GM23338 (cell line): ENCODE results near the gene GYPC. TPM values are rescaled to one million over a fixed set of nuclear protein-coding genes. Genes with fewer than 3 reads are reported as not detected.

Experiments used
- ATAC-seq: fragments of 200-7000 bp; cut with Tn5 transposase; 3 replicates; pipeline ENCODE4 v1.9.1; 2020
- DNase-seq: peaks from one replicate; pipeline ENCODE4 v3.0.0-alpha.2; 2015; ENCODE audit warnings: low spot score
- H2AFZ ChIP-seq: fragments of 200-600 bp; sonication (generic); 2 replicates; pipeline ENCODE4 v1.8.0; 2016; ENCODE audit warnings: antibody characterized with exemption, mild to moderate bottlenecking, moderate library complexity
- H3F3A ChIP-seq: fragments of 200-600 bp; sonication (generic); replicated peaks from 2 replicates; pipeline ENCODE4 v1.8.0; 2017; ENCODE audit warnings: antibody characterized with exemption, mixed run types, low read depth
- H3K27ac ChIP-seq: fragments of 200-600 bp; sonication (generic); 2 replicates; pipeline ENCODE4 v1.6.1; 2016; ENCODE audit warnings: low read depth
- H3K27me3 ChIP-seq: fragments of 200-600 bp; sonication (generic); 2 replicates; pipeline ENCODE4 v1.8.0; 2016; ENCODE audit warnings: mild to moderate bottlenecking, mixed run types, moderate library complexity; ENCODE audit not compliant: insufficient read depth
- H3K36me3 ChIP-seq: fragments of 200-600 bp; sonication (generic); 2 replicates; pipeline ENCODE4 v1.8.0; 2016; ENCODE audit warnings: mild to moderate bottlenecking; ENCODE audit not compliant: insufficient read depth
- H3K4me1 ChIP-seq: fragments of 200-600 bp; sonication (generic); 2 replicates; pipeline ENCODE4 v1.8.0; 2016; ENCODE audit warnings: mild to moderate bottlenecking, moderate library complexity; ENCODE audit not compliant: insufficient read depth
- H3K4me2 ChIP-seq: fragments of 200-600 bp; sonication (generic); 2 replicates; pipeline ENCODE4 v1.7.1; 2017; ENCODE audit warnings: mixed run types
- H3K4me3 ChIP-seq: fragments of 200-600 bp; sonication (generic); 2 replicates; pipeline ENCODE4 v1.6.1; 2016; ENCODE audit warnings: mixed run types
- H3K79me2 ChIP-seq: fragments of 200-600 bp; sonication (generic); replicated peaks from 2 replicates; pipeline ENCODE4 v1.8.0; 2017; ENCODE audit warnings: mild to moderate bottlenecking; ENCODE audit not compliant: insufficient read depth
- H3K9me2 ChIP-seq: fragments of 200-600 bp; sonication (generic); 2 replicates; pipeline ENCODE4 v1.8.0; 2017; ENCODE audit not compliant: insufficient read depth
- H4K20me1 ChIP-seq: fragments of 200-600 bp; sonication (generic); replicated peaks from 2 replicates; pipeline ENCODE4 v1.8.0; 2017; ENCODE audit warnings: mild to moderate bottlenecking; ENCODE audit not compliant: insufficient read depth
- H3K27ac Mint-ChIP-seq: 2 replicates; pipeline ENCODE4 v1.8.0; 2020; ENCODE audit warnings: inconsistent platforms, mild to moderate bottlenecking, moderate library complexity, mixed read lengths
- H3K27me3 Mint-ChIP-seq: 3 replicates; pipeline ENCODE4 v1.8.0; 2022; ENCODE audit warnings: low read depth, mild to moderate bottlenecking, moderate library complexity, mixed read lengths, inconsistent platforms; ENCODE audit not compliant: insufficient read depth, poor library complexity
- H3K36me3 Mint-ChIP-seq: 3 replicates; pipeline ENCODE4 v1.8.0; 2021; ENCODE audit warnings: low read depth, mild to moderate bottlenecking, inconsistent platforms, moderate library complexity, mixed read lengths
- H3K4me1 Mint-ChIP-seq: 3 replicates; pipeline ENCODE4 v1.8.0; 2020; ENCODE audit warnings: mild to moderate bottlenecking, inconsistent platforms, mixed read lengths
- H3K4me3 Mint-ChIP-seq: 3 replicates; pipeline ENCODE4 v1.8.0; 2021; ENCODE audit warnings: moderate library complexity, mild to moderate bottlenecking, inconsistent platforms, mixed read lengths
- H3K9me3 Mint-ChIP-seq: 3 replicates; pipeline ENCODE4 v1.8.0; 2020; ENCODE audit warnings: moderate library complexity, mild to moderate bottlenecking, inconsistent platforms, mixed read lengths
- ETS1 ChIP-seq: IDR thresholded peaks from 2 replicates; pipeline ENCODE4 v1.6.1; 2016; ENCODE audit warnings: antibody characterized with exemption
- EZH2 ChIP-seq: fragments of 200-600 bp; sonication (generic); IDR thresholded peaks from one replicate; pipeline ENCODE4 v1.8.0; 2017; ENCODE audit warnings: antibody characterized with exemption, mild to moderate bottlenecking, low read depth; ENCODE audit not compliant: unreplicated experiment
- EZH2phosphoT487 ChIP-seq: fragments of 200-600 bp; sonication (generic); IDR thresholded peaks from one replicate; pipeline ENCODE4 v1.8.1; 2018; ENCODE audit warnings: antibody characterized with exemption; ENCODE audit not compliant: unreplicated experiment
- JUNB ChIP-seq: IDR thresholded peaks from one replicate; pipeline ENCODE4 v1.6.1; 2016; ENCODE audit warnings: antibody characterized with exemption; ENCODE audit not compliant: unreplicated experiment
- NANOG ChIP-seq: IDR thresholded peaks from 2 replicates; pipeline ENCODE4 v1.6.1; 2016; ENCODE audit warnings: antibody characterized with exemption, borderline replicate concordance
- POLR2AphosphoS5 ChIP-seq: IDR thresholded peaks from 2 replicates; pipeline ENCODE4 v1.6.1; 2016; ENCODE audit warnings: antibody characterized with exemption, low read depth
- STAT1 ChIP-seq: IDR thresholded peaks from one replicate; pipeline ENCODE4 v1.6.1; 2016; ENCODE audit warnings: antibody characterized with exemption; ENCODE audit not compliant: unreplicated experiment
- ZNF114 ChIP-seq: fragments of 250-450 bp; sonication (Bioruptor Pico); IDR thresholded peaks from 2 replicates; pipeline ENCODE4 v1.5.0; 2020; ENCODE audit warnings: mild to moderate bottlenecking, moderate library complexity
- ZNF331 ChIP-seq: fragments of 250-450 bp; sonication (Bioruptor Pico); IDR thresholded peaks from 2 replicates; pipeline ENCODE4 v1.5.0; 2020; ENCODE audit warnings: low read depth, mild to moderate bottlenecking, moderate library complexity
- polyA plus RNA-seq: library from polyadenylated mRNA; unstranded; fragments of >200 nt; fragmentation: Nextera tagmentation; extraction: Ambion mirVana; gene quantifications from 2 replicates; pipeline ENCODE4 v1.2.1, GENCODE V29; 2016
- total RNA-seq: library from RNA; depleted of rRNA; stranded (reverse); fragments of >200 nt; shearing (Covaris generic); gene quantifications from 2 replicates; pipeline ENCODE4 v1.2.3, GENCODE V29; 2014
- TF ChIP-seq, protein P1 (sequence below), 2 experiments: fragments of 200-600 bp in 1 of 2; sonication (generic) in 1 of 2; conservative IDR thresholded peaks; 2 replicates each; pipeline versions ENCODE4 v1.5.1 to v1.6.1; 2016 to 2017; ENCODE audit warnings: antibody characterized with exemption in 2 of 2, low read depth in 2 of 2, mild to moderate bottlenecking in 2 of 2, moderate library complexity in 1 of 2
- TF ChIP-seq, protein P2 (sequence below): IDR thresholded peaks from one replicate; pipeline ENCODE4 v1.6.1; 2018; ENCODE audit warnings: antibody characterized with exemption; ENCODE audit not compliant: unreplicated experiment

GYPC gene
- total and polyA plus RNA-seq, 2 experiments from 2014 or later = 19.6 to 29.7 TPM

GRCh38 chr2:126722081-126722480 is 66.1 kb downstream of the GYPC start:
- H3K4me1 ChIP-seq = no peaks in the 10 kb centered on the region
- H3K4me1 Mint-ChIP-seq = no peaks in the 10 kb centered on the region
- no peaks in the 10 kb centered on the region for H4K20me1 ChIP-seq
- H3K27ac ChIP-seq = no peak overlapping the region
- ATAC-seq (no peak), DNase-seq (no peak)
- H3K9me2 ChIP-seq = 0 out of 2 replicates have a peak, but pooled peaks cover 8% of the 10 kb centered on the region
- no peak overlapping the region for H3K4me3 ChIP-seq
- H3K4me3 Mint-ChIP-seq = no peak overlapping the region
- peaks cover 9% of the 10 kb centered on the region for H3K9me3 Mint-ChIP-seq
- H3K79me2 ChIP-seq = no peaks in the 10 kb centered on the region
- H3F3A ChIP-seq = no peaks in the 10 kb centered on the region
- H3K4me2 ChIP-seq = no peak overlapping the region
- H3K27me3 Mint-ChIP-seq = no peaks in the 10 kb centered on the region
- no peak overlapping the region for H3K27ac Mint-ChIP-seq
- H3K27me3 ChIP-seq = no peaks in the 10 kb centered on the region
- no peak for TF ChIP-seq EZH2
- no peak for TF ChIP-seq ZNF114 (CRISPR knock-in tag)
- no peak for TF ChIP-seq ZNF331
- no peak for TF ChIP-seq JUNB
- no peaks in the 10 kb centered on the region; the same call in 1 of the 2 replicates for H3K36me3 ChIP-seq
- H2AFZ ChIP-seq = no peak overlapping the region
- H3K36me3 Mint-ChIP-seq = peaks cover 3% of the 10 kb centered on the region; the same call in 2 of the 3 replicates

DNA sequence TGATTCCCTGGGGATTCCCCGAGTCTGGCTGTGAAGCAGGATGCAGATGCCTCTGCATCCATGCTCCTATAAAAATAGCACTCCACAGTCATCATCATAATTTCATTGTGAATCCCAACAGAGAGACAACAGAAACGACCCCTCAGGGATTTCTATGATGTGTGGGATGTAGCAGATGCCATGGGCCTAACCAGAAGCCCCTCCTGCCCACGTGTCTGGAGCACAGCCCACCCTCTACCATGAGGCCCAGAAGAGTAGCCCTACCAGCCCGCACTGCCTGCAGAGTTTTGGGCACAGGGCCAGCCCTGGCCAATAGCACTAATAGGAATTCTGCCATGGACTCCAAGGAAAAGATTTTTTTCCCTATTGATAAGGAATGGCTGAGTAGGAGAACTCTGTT is 66.6 kb downstream of the GYPC start:
- H3K27ac ChIP-seq = no peak overlapping the region
- no peak overlapping the region for H3K4me3 ChIP-seq
- DNase-seq (no peak), ATAC-seq (no peak)
- Mint-ChIP-seq H3K4me3 (no peak overlapping the region), H3K4me1 (no peaks in the 10 kb centered on the region), H3K27ac (no peak overlapping the region), H3K27me3 (no peaks in the 10 kb centered on the region), H3K9me3 (peaks cover 9% of the 10 kb centered on the region), H3K36me3 (peaks cover 3% of the 10 kb centered on the region; the same call in 2 of the 3 replicates)
- H3K4me2 ChIP-seq = no peak overlapping the region
- no peaks in the 10 kb centered on the region for H3K79me2 ChIP-seq
- H3K27me3 ChIP-seq = no peaks in the 10 kb centered on the region
- H3K36me3 ChIP-seq = no peaks in the 10 kb centered on the region; the same call in 1 of the 2 replicates
- no peaks in the 10 kb centered on the region for H3K4me1 ChIP-seq
- no peaks in the 10 kb centered on the region for H3F3A ChIP-seq
- no peaks in the 10 kb centered on the region for H4K20me1 ChIP-seq
- 0 out of 2 replicates have a peak, but pooled peaks cover 8% of the 10 kb centered on the region for H3K9me2 ChIP-seq
- H2AFZ ChIP-seq = no peak overlapping the region
- TF ChIP-seq EZH2phosphoT487 (no peak), STAT1 (no peak), ZNF114 (CRISPR knock-in tag) (no peak), EZH2 (no peak), POLR2AphosphoS5 (no peak), ZNF331 (no peak), NANOG (no peak), ETS1 (no peak), JUNB (no peak)
- TF ChIP-seq, protein P1, sequence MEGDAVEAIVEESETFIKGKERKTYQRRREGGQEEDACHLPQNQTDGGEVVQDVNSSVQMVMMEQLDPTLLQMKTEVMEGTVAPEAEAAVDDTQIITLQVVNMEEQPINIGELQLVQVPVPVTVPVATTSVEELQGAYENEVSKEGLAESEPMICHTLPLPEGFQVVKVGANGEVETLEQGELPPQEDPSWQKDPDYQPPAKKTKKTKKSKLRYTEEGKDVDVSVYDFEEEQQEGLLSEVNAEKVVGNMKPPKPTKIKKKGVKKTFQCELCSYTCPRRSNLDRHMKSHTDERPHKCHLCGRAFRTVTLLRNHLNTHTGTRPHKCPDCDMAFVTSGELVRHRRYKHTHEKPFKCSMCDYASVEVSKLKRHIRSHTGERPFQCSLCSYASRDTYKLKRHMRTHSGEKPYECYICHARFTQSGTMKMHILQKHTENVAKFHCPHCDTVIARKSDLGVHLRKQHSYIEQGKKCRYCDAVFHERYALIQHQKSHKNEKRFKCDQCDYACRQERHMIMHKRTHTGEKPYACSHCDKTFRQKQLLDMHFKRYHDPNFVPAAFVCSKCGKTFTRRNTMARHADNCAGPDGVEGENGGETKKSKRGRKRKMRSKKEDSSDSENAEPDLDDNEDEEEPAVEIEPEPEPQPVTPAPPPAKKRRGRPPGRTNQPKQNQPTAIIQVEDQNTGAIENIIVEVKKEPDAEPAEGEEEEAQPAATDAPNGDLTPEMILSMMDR (conservative IDR thresholded peaks at IDR 0.05; ENCODE audit: low read depth in 2 of 2) = no peak
- TF ChIP-seq, protein P2, sequence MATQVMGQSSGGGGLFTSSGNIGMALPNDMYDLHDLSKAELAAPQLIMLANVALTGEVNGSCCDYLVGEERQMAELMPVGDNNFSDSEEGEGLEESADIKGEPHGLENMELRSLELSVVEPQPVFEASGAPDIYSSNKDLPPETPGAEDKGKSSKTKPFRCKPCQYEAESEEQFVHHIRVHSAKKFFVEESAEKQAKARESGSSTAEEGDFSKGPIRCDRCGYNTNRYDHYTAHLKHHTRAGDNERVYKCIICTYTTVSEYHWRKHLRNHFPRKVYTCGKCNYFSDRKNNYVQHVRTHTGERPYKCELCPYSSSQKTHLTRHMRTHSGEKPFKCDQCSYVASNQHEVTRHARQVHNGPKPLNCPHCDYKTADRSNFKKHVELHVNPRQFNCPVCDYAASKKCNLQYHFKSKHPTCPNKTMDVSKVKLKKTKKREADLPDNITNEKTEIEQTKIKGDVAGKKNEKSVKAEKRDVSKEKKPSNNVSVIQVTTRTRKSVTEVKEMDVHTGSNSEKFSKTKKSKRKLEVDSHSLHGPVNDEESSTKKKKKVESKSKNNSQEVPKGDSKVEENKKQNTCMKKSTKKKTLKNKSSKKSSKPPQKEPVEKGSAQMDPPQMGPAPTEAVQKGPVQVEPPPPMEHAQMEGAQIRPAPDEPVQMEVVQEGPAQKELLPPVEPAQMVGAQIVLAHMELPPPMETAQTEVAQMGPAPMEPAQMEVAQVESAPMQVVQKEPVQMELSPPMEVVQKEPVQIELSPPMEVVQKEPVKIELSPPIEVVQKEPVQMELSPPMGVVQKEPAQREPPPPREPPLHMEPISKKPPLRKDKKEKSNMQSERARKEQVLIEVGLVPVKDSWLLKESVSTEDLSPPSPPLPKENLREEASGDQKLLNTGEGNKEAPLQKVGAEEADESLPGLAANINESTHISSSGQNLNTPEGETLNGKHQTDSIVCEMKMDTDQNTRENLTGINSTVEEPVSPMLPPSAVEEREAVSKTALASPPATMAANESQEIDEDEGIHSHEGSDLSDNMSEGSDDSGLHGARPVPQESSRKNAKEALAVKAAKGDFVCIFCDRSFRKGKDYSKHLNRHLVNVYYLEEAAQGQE = no peak
